ENCODE results near the gene C19orf67.

The C19orf67 gene

DNA sequence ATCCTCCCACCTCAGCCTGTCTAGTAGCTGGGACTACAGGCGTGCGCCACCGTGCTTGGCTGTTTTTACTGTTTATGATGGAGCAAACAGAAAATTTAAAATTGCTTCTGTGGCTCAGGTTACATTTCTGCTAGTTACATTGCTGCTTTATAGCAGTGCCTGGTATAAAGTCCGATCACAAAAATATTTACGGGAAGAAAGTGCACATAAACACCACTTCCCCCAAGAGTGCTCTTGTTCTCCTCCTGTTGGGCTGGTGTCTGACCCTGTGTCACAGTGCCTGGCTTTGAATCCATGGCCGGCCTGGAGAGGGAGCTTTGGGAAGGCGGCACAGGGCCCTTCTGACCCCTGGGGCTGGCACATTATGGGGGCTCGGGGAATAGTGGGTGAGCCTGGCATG lies 20.1 kb upstream of the C19orf67 start:
- peaks cover 16% of the 10 kb centered on the region for H3K36me3 ChIP-seq (ENCODE audit: control insufficient read depth, insufficient read depth, low read length)
- no peaks in the 10 kb centered on the region for H3K27me3 ChIP-seq (ENCODE audit: control insufficient read depth, insufficient read depth, low read length)
- no peak overlapping the region for H3K9ac ChIP-seq (ENCODE audit: low read length)
- H3K9me3 ChIP-seq (ENCODE audit: control insufficient read depth, low read length): no peaks in the 10 kb centered on the region
- H3K4me1 ChIP-seq (ENCODE audit: control insufficient read depth, insufficient read depth, low read length): no peaks in the 10 kb centered on the region
- H3K4me3 ChIP-seq (ENCODE audit: low read length): no peak overlapping the region

DNA sequence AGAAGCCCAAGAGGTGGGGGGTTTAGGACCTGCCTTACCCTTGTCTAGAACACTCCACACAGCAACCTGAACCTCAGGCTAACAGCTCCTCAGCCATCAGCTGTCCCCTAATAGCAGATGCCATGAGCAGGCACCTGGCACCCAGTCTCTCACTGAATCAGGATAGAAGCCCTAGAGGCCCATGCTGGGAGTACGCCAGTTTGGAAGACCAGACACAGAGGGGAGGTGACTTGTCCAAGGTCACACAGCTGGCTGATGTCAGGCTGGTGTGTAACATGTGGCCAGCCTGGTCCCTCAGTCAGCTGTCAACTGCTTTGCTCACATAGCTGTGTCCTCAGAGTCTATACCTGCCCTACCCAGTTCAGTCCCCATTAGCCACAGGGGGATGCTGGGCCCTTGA lies 17.7 kb upstream of the C19orf67 start:
- Histone ChIP-seq H3K9ac (ENCODE audit: low read length) (no peak overlapping the region), H3K27me3 (ENCODE audit: control insufficient read depth, insufficient read depth, low read length) (no peaks in the 10 kb centered on the region), H3K9me3 (ENCODE audit: control insufficient read depth, low read length) (no peaks in the 10 kb centered on the region), H3K36me3 (ENCODE audit: control insufficient read depth, insufficient read depth, low read length) (peaks cover 16% of the 10 kb centered on the region), H3K4me3 (ENCODE audit: low read length) (no peak overlapping the region), H3K4me1 (ENCODE audit: control insufficient read depth, insufficient read depth, low read length) (no peaks in the 10 kb centered on the region)

DNA sequence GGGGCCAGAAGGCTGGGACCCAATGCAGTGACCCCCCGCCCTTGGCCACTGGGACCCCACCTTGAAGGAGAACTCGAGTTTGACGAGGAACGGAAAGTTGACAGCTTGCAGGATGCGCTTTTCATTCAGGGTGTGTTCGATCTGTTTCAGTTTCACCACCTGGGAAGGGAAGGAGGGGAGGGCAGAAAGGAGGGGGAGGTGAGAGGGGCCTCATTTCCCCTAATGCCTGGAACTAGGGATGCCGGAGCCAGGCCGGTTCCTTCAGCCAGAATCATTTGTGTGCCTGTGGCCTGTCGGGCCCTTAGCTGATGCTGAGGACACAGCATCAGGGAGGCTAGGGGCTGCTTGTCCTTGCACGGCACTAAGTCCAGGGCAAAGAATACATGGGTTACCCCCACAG lies 17.2 kb upstream of the C19orf67 start:
- H3K36me3 ChIP-seq (ENCODE audit: control insufficient read depth, insufficient read depth, low read length): peaks cover 16% of the 10 kb centered on the region
- H3K9me3 ChIP-seq (ENCODE audit: control insufficient read depth, low read length): no peaks in the 10 kb centered on the region
- no peaks in the 10 kb centered on the region for H3K27me3 ChIP-seq (ENCODE audit: control insufficient read depth, insufficient read depth, low read length)
- H3K9ac ChIP-seq (ENCODE audit: low read length): no peak overlapping the region
- no peaks in the 10 kb centered on the region for H3K4me1 ChIP-seq (ENCODE audit: control insufficient read depth, insufficient read depth, low read length)
- H3K4me3 ChIP-seq (ENCODE audit: low read length): no peak overlapping the region

DNA sequence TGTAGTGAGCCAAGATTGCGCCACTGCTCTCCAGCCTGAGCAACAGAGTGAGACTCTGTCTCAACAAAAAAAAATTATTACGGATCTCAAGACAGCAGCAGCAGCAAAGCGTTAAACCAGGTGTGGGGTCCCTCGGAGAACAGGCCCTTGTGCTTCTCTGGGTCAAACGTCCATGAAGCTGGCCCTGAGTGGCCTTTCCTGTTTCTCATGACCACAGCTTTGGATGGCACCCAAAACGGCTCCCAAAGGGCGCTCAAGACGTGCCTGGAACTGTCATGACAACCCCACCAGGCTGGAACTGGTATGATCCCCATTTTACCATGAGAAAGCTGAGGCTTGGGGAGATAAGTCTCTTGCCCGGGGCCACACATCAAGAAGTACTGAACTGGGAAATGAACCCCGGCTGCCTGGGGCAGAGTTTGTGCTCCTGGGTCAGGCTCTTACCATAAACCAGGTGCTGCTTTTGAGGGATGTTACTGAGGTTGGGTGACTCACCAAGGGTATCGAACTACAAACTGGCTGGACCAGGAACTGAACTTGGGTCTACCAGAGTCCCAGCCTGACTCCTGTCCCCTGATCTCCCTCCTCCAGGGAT lies 16.6 kb upstream of the C19orf67 start:
- no peaks in the 10 kb centered on the region for H3K27me3 ChIP-seq (ENCODE audit: control insufficient read depth, insufficient read depth, low read length)

DNA sequence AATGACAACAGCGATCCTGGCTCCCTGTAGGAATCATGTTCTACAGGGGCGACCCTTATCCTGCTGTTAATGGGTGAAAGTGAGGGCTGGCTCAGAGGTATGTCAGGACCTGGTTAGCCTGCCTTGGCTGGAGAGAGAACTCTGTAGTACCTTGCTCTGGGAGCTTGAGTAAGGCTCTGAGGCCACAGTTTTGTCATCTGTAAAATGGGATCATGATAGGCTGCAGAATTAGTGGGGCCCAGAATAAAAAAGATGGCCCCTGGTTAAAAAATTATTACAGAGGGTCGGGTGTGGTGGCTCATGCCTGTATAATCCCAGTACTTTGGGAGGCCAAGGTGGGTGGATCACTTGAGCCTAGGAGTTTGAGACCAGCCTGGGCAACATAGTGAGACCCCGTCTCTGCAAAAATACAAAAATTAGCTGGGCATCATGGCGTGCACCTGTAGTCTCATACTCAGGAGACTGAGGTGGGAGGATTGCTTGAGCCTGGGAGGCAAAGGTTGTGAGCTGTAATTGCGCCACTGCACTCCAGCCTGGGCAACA lies 15.5 kb upstream of the C19orf67 start:
- H3K9me3 ChIP-seq (ENCODE audit: control insufficient read depth, low read length): no peaks in the 10 kb centered on the region
- no peaks in the 10 kb centered on the region for H3K27me3 ChIP-seq (ENCODE audit: control insufficient read depth, insufficient read depth, low read length)
- H3K4me3 ChIP-seq (ENCODE audit: low read length): no peak overlapping the region
- no peak overlapping the region for H3K9ac ChIP-seq (ENCODE audit: low read length)
- H3K36me3 ChIP-seq (ENCODE audit: control insufficient read depth, insufficient read depth, low read length): peaks cover 16% of the 10 kb centered on the region
- H3K4me1 ChIP-seq (ENCODE audit: control insufficient read depth, insufficient read depth, low read length): no peaks in the 10 kb centered on the region

More for the DNA sequence above, 16.6 kb upstream of the C19orf67 start:
- no peak overlapping the region for H3K9ac ChIP-seq (ENCODE audit: low read length)
- no peaks in the 10 kb centered on the region for H3K4me1 ChIP-seq (ENCODE audit: control insufficient read depth, insufficient read depth, low read length)
- H3K36me3 ChIP-seq (ENCODE audit: control insufficient read depth, insufficient read depth, low read length): peaks cover 16% of the 10 kb centered on the region
- H3K4me3 ChIP-seq (ENCODE audit: low read length): no peak overlapping the region
- no peaks in the 10 kb centered on the region for H3K9me3 ChIP-seq (ENCODE audit: control insufficient read depth, low read length)

DNA sequence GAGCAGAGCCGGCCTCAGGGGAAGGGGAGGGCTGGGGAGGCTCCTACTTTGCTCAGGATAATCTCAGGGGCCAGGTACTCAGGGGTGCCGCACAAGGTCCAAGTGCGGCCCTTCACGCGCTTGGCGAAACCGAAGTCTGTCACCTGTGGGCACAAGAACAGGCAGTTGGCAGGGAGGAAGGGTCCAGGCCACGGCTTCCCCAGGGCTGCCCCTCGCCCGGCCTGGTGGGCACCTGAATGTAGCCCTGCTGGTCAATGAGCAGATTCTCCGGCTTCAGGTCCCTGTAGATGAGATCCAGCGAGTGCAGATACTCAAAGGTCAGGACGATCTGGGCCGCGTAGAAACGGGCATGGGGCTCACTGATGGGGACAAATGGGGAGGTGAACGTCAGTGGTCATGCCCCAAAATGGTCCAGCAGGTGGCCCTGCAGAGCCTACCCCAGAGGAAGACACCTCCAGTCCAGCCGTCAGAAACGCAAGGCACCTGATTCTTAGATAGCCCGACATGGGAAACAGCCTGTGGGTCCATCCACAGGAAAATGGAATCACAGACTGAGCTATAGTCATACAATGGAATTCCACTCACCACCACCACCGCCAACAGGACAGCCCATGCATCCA lies 12.1 kb upstream of the C19orf67 start:
- H3K9me3 ChIP-seq (ENCODE audit: control insufficient read depth, low read length): no peaks in the 10 kb centered on the region
- no peak overlapping the region for H3K4me3 ChIP-seq (ENCODE audit: low read length)
- H3K36me3 ChIP-seq (ENCODE audit: control insufficient read depth, insufficient read depth, low read length): peaks cover 8% of the 10 kb centered on the region
- no peaks in the 10 kb centered on the region for H3K4me1 ChIP-seq (ENCODE audit: control insufficient read depth, insufficient read depth, low read length)
- no peak overlapping the region for H3K9ac ChIP-seq (ENCODE audit: low read length)
- H3K27me3 ChIP-seq (ENCODE audit: control insufficient read depth, insufficient read depth, low read length): no peaks in the 10 kb centered on the region

DNA sequence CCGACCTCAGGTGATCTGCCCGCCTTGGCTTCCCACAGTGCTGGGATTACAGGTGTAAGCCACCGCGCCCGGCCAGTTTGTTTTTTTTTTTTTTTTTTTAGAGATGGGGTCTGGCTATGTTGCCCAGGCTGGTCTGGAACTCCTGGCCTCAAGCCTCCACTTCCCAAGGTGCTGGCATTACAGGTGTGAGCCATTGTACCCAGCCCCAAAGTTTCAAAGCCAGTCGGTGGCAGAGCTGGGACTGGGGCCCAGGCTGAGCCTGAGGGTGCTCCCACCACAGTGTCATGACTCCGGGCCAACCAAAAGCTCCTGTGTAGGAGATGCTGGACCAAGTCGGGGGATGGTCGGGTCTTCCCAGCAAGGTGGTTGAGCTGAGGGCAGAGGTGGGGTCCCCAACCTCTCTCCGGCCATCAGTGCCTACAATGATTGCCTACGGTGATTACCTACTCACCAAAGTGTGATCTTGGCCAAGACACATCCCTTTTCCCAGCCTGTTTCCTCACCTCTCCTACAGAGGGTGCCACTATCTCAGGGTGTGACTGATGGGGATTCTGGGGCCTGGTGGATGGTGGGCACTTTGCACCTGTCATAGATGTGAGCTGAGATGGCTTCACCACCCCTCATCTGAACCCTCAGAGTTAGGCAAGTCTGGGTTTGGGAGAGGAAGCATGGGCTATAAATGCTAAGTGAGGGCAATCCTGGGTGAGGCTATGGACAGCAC lies 10.8 kb upstream of the C19orf67 start:
- no peak overlapping the region for H3K4me3 ChIP-seq (ENCODE audit: low read length)
- no peaks in the 10 kb centered on the region for H3K36me3 ChIP-seq (ENCODE audit: control insufficient read depth, insufficient read depth, low read length)
- no peaks in the 10 kb centered on the region for H3K27me3 ChIP-seq (ENCODE audit: control insufficient read depth, insufficient read depth, low read length)
- no peaks in the 10 kb centered on the region for H3K9me3 ChIP-seq (ENCODE audit: control insufficient read depth, low read length)
- H3K9ac ChIP-seq (ENCODE audit: low read length): no peak overlapping the region
- H3K4me1 ChIP-seq (ENCODE audit: control insufficient read depth, insufficient read depth, low read length): peaks cover 5% of the 10 kb centered on the region

DNA sequence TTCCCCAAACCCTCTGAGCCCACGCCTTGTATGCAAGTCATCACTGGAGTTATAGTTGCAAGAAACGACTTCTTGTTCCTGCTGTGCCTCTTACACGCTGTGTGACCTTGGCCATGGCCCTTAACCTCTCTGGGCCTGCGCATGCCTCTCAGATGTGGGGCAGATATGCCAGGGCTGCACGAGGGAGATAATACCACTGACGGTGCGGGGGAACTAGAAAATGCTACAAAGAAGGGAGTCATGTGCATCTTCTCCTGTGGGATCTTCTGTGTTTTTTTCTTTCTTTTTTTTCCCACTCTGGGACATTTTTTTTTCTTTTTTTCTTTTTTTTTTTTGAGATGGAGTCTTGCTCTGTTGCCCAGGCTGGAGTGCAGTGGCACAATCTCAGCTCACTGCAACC lies 9.3 kb upstream of the C19orf67 start:
- H3K27me3 ChIP-seq (ENCODE audit: control insufficient read depth, insufficient read depth, low read length): no peaks in the 10 kb centered on the region
- H3K9me3 ChIP-seq (ENCODE audit: control insufficient read depth, low read length): no peaks in the 10 kb centered on the region
- H3K4me1 ChIP-seq (ENCODE audit: control insufficient read depth, insufficient read depth, low read length): peaks cover 5% of the 10 kb centered on the region
- no peak overlapping the region for H3K4me3 ChIP-seq (ENCODE audit: low read length)
- H3K9ac ChIP-seq (ENCODE audit: low read length): no peak overlapping the region
- no peaks in the 10 kb centered on the region for H3K36me3 ChIP-seq (ENCODE audit: control insufficient read depth, insufficient read depth, low read length)

DNA sequence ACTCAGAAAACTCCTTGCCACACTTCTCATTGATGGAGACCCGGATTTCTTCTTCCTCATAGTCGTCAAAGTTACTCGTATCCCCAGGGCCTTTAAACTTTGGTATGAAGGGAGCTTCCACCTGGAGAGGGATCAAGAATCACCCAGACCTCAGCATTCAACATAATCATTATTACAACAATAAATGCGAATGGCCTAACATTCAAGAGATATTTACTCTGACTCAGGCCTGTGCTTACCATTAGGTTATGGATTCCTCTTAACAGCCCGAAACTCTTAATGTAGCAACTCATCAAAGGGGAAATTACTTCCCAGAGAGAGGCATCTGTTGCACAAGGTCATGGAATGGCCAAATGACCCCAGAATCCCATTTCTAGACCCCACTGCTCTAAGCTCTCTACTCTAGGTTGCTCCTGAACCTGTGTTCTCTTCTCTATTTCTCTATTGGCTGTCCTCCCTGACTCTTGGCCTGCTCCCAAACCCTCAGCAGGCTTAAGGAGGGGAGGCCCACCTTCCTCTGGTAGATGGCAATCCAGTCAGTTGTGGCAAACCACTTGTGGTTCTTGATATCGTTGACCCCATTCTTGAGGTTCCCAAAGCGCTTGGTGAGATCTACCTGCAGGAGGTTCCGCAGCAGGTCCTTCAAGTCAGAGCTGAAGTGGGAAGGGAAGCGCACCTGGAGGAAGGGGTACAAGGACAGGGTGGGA lies 7.7 kb upstream of the C19orf67 start:
- H3K9me3 ChIP-seq (ENCODE audit: control insufficient read depth, low read length): no peaks in the 10 kb centered on the region
- no peak overlapping the region for H3K9ac ChIP-seq (ENCODE audit: low read length)
- H3K4me3 ChIP-seq (ENCODE audit: low read length): no peak overlapping the region
- H3K36me3 ChIP-seq (ENCODE audit: control insufficient read depth, insufficient read depth, low read length): no peaks in the 10 kb centered on the region
- peaks cover 10% of the 10 kb centered on the region for H3K4me1 ChIP-seq (ENCODE audit: control insufficient read depth, insufficient read depth, low read length)
- H3K27me3 ChIP-seq (ENCODE audit: control insufficient read depth, insufficient read depth, low read length): no peaks in the 10 kb centered on the region

DNA sequence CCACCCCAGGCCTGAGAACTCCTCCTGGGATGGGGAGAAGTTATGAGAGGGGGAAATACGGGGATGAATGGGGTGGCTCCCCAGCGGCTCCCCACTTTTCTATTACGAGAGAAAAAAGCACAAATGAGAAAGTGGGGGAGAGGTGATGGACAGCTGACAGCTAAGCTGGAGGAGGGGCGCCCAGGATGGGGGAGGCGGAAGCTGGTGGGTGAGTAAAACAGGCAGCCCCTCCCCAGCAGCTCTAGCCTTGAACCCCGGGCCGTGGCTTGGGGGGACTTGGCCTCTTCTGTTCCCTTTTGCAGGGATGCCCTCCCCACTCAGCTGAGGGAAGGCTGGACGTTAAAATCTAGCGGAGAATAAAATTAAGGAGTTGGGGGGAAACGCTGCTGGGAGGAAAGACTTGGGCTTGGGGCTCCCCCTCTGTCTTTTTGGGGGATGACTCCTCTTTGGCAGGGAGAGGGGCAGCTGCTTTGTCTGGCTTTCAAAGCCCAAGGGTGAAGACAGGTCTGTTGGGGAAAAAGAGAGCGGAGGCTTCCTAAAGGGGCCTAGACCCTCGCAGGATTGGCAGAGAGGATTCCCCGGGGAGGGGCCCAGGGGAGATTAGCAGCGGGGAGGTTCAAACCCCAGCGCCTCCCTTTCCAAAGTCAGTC lies 6.4 kb upstream of the C19orf67 start:
- Histone ChIP-seq H3K27me3 (ENCODE audit: control insufficient read depth, insufficient read depth, low read length) (no peaks in the 10 kb centered on the region), H3K9ac (ENCODE audit: low read length) (peak overlapping the region; percentile 89), H3K4me3 (ENCODE audit: low read length) (peak overlapping the region; percentile 38), H3K36me3 (ENCODE audit: control insufficient read depth, insufficient read depth, low read length) (no peaks in the 10 kb centered on the region), H3K4me1 (ENCODE audit: control insufficient read depth, insufficient read depth, low read length) (peaks cover 10% of the 10 kb centered on the region), H3K9me3 (ENCODE audit: control insufficient read depth, low read length) (no peaks in the 10 kb centered on the region)

DNA sequence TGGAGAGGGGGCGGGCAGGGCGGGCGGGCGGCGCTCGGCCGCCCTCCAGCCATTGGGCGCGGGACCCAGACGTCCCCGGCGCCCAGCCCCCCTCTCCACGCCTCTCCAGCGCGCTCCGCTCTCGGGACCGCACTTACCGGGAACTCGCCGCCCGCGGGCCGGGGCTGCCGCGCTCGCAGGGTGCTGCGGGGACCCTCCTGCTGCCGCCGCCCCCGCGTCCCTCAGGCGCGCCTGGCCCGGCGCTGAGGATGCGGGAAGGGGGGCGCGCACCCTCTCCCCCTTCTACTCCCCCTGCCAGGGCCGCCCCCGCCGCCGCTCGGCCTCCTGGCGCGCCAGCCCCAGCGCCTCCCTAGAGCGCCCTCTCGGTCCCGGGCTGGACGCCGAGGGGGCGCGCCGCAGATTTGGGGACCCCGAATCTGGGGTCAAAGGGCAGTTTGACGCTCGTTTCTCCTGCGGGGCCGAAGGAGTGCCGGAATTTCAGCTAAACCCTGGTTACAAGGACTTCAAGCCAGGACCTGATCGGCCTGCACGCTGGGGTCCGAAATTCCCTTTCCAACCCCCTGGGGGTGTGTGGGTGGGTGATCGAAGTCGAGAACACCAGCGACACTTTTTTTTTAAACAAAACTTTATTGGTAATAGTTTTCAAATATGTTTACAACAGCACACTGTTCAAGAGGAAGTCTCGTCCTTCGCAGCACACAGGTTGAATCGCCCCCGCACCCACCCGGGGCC lies 5.7 kb upstream of the C19orf67 start:
- Histone ChIP-seq H3K27me3 (ENCODE audit: control insufficient read depth, insufficient read depth, low read length) (no peaks in the 10 kb centered on the region), H3K9ac (ENCODE audit: low read length) (peak overlapping the region; percentile 89), H3K4me1 (ENCODE audit: control insufficient read depth, insufficient read depth, low read length) (peaks cover 10% of the 10 kb centered on the region), H3K4me3 (ENCODE audit: low read length) (peak overlapping the region; percentile 38), H3K9me3 (ENCODE audit: control insufficient read depth, low read length) (no peaks in the 10 kb centered on the region), H3K36me3 (ENCODE audit: control insufficient read depth, insufficient read depth, low read length) (no peaks in the 10 kb centered on the region)

Measured in mucosa of stomach (tissue), 1 donor.